SK-N-MC (cell line): ENCODE measurements around the gene NPB.

Experiments used
- DNase-seq: peaks from one replicate; pipeline ENCODE4 v3.0.0-alpha.2; 2011; ENCODE audit warnings: low read depth, low spot score
- H3K27ac ChIP-seq: fragments of 200-600 bp; sonication (generic); 2 replicates; pipeline ENCODE4 v1.5.1; 2016; ENCODE audit warnings: mixed run types
- H3K36me3 ChIP-seq: fragments of 200-600 bp; sonication (generic); 2 replicates; pipeline ENCODE4 v1.6.1; 2017; ENCODE audit warnings: antibody characterized with exemption, low read length, mixed read lengths; ENCODE audit not compliant: insufficient read depth
- H3K4me3 ChIP-seq: fragments of 200-600 bp; sonication (generic); 2 replicates; pipeline ENCODE4 v1.5.1; 2016
- H3K9ac ChIP-seq: fragments of 200-600 bp; sonication (generic); 2 replicates; pipeline ENCODE4 v1.8.0; 2017; ENCODE audit warnings: mixed run types, mixed read lengths; ENCODE audit not compliant: insufficient read length
- H3K9me3 ChIP-seq: fragments of 200-600 bp; sonication (generic); 2 replicates; pipeline ENCODE4 v1.6.1; 2017; ENCODE audit warnings: low read depth, mild to moderate bottlenecking, antibody characterized with exemption, low read length, moderate library complexity, mixed read lengths
- EZH2 ChIP-seq: fragments of 200-600 bp; sonication (generic); IDR thresholded peaks from one replicate; pipeline ENCODE4 v1.6.1; 2017; ENCODE audit warnings: antibody characterized with exemption
- FOXP2 ChIP-seq: optimal IDR thresholded peaks from 2 replicates; pipeline ENCODE3; 2011; ENCODE audit warnings: mild to moderate bottlenecking, moderate library complexity; ENCODE audit not compliant: insufficient read depth; ENCODE audit errors: extremely low read length, control extremely low read depth
- POLR2AphosphoS5 ChIP-seq: IDR thresholded peaks from 2 replicates; pipeline ENCODE4 v1.6.1; 2012; ENCODE audit warnings: mild to moderate bottlenecking, low read depth, low read length, borderline replicate concordance

Gene NPB

DNA sequence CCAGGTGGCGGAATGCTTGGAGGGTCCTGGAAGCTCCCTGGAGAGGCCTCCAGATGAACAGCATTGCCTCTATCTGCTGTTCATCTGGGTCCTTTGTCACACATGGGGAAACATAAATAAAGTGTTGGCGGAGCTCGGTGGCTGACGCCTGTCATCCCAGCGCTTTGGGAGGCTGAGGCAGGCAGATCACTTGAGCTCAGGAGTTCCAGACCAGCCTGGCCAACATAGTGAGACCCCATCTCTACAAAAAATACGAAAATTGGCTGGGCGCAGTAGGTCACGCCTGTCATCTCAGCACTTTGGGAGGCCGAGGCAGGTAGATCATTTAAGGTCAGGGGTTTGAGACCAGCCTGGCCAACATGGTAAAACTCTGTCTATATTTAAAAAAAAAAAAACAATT is 42.8 kb downstream of the NPB start:
- H3K4me3 ChIP-seq, result no peak overlapping the region
- H3K9me3 ChIP-seq, result no peaks in the 10 kb centered on the region
- no peak for TF ChIP-seq POLR2AphosphoS5
- no peak for TF ChIP-seq EZH2
- TF ChIP-seq FOXP2, result no peak
- no peak overlapping the region for H3K9ac ChIP-seq
- H3K27ac ChIP-seq, result no peak overlapping the region
- no peaks in the 10 kb centered on the region for H3K36me3 ChIP-seq
- no peak for DNase-seq

DNA sequence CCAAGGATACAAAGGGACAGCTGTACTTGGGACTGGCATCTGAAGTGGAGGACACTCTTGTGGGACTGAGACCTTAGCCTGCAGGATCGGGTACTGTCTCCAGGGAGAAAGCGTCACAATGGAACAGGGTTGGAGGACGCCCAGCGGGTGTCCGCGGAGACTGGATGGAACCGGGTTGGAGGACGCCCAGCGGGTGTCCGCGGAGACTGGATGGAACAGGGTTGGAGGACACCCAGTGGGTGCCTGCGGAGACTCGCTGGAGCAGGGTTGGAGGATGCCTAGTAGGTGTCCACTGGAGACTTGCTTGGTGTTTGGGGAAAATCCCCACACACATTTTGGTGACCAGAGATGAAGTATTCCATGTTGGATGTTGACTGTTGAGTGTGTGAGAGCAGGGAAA is 45.2 kb downstream of the NPB start, which contains the start of gene MYADML2:
MYADML2 (minus strand) TSS at position 45 of the 400 bp plus-strand sequence. CDS start 5,492 bp downstream, outside the sequence.
- DNase-seq, result no peak
- no peaks in the 10 kb centered on the region for H3K9me3 ChIP-seq
- H3K4me3 ChIP-seq, result no peak within 1 kb of the TSS
- no peak within 1 kb of the TSS for H3K9ac ChIP-seq
- H3K27ac ChIP-seq, result no peak within 1 kb of the TSS
- no peaks in the 10 kb centered on the region for H3K36me3 ChIP-seq
- TF ChIP-seq FOXP2 (no peak), EZH2 (no peak), POLR2AphosphoS5 (no peak)

DNA sequence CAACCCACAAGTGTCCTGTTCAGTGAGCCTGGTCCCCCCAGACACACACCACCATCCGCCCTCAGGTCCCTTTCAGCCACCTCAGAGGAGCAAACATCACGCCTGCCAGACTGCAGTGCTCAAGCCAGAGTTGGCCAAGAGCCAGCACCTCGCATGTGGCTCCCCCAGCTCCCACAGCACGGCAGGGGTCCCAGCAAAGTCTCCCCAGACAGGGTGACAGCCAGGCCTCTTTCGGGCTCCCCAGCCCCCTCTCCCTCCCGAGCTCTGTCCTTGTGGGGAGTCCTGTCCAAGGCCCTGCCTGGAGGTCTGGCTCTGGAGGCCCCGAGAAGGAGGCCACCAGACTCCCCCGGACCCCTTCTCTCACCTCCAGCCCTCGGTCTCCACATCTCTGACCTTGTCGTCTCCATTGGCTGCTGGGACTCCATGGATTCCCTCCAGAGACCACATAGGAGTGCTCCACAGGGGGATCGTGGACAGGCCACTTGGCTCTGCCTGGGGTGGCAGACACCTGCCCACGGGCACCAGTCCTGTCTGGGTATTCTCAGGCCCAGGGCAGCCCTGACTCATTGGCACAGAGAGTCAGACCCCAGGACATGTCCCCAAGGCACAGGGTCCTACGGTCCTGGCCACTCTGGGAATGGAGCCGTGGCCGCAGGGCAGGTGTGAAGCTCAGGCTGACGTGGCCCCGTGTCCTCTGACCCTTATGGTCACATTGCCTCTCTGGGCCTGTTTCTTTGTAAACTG is 46.8 kb downstream of the NPB start:
- no peak overlapping the region for H3K9ac ChIP-seq
- no peak overlapping the region for H3K27ac ChIP-seq
- H3K9me3 ChIP-seq, result no peaks in the 10 kb centered on the region
- H3K36me3 ChIP-seq, result no peaks in the 10 kb centered on the region
- DNase-seq, result no peak
- TF ChIP-seq POLR2AphosphoS5 (no peak), EZH2 (no peak), FOXP2 (no peak)
- no peak overlapping the region for H3K4me3 ChIP-seq

DNA sequence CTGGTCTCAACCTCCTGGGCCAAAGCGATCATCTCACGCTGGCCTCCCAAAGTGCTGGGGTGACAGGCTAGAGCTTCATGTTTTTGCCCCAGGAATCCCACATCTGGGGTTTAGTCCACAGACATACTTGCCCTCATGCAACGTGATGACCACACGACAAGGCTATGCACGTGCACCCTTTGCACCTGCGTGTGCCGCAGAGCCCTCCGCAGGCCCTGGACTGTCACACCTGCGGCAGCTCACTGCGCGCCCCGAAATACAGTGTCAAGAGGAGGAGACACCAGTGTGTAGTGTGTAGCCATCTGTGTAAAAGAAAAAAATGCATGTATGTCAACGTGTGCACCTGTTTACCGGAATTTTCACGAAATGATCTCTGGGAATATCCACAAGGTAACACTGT is 48.5 kb downstream of the NPB start:
- no peak overlapping the region for H3K9ac ChIP-seq
- TF ChIP-seq FOXP2 (no peak), EZH2 (no peak), POLR2AphosphoS5 (no peak)
- H3K9me3 ChIP-seq, result no peaks in the 10 kb centered on the region
- H3K36me3 ChIP-seq, result no peaks in the 10 kb centered on the region
- no peak for DNase-seq
- no peak overlapping the region for H3K4me3 ChIP-seq
- no peak overlapping the region for H3K27ac ChIP-seq

DNA sequence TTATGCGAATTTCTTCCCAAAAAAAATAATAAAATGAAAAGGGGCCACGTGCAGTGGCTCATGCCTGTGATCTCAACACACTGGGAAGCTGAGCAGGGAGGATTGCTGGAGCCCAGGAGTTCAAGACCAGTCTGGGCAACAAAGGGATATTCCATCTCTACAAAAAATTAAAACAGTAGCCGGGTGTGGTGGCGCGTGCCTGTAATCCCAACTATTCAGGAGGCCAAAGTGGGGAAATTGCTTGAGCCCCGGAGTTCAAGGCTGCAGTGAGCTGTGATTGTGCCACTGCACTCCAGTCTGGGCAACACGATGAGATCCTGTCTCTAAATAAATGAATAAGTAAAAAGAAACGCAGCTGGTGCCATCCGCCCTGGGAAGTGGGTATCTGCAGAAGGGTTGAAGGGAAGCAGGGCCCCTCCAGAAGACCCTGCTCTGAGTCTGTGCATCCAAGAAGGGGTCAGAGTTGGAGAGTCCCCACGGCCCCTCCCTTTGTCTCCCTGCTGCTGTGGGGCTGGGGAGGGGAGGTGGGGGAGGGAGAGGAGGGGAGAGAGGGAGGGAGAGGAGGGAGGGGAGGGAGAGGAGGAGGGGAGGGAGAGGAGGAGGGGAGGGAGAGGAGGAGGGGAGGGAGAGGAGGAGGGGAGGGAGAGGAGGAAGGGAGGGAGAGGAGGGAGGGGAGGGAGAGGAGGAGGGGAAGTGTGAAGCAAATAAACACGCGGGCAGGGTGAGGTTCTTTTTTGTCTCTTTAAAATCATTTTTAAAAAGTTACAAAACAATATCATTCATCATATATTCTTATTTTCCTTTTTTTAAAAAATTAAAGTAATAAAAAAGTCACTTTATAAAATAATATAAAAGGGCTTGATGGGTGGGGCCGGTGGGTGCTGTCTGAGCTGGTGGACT is 50.0 kb downstream of the NPB start:
- TF ChIP-seq EZH2 (no peak), FOXP2 (no peak), POLR2AphosphoS5 (no peak)
- H3K36me3 ChIP-seq, result no peaks in the 10 kb centered on the region

More for the DNA sequence above, 50.0 kb downstream of the NPB start:
- Histone ChIP-seq H3K27ac (no peak overlapping the region), H3K4me3 (no peak overlapping the region), H3K9me3 (no peaks in the 10 kb centered on the region), H3K9ac (no peak overlapping the region)
- no peak for DNase-seq
